ENCODE measurements around the gene HNF1B.

- no peak for TF ChIP-seq CTCF (IDR thresholded peaks at IDR 0.05; ENCODE audit: low read length)
- no peak for TF ChIP-seq EZH2 (optimal IDR thresholded peaks at IDR 0.05; ENCODE audit: low read depth, low read length)
These were observed 66.8 kb downstream of the HNF1B start for GRCh38 chr17:37678036-37678435.
